Pancreas (tissue), 10 donors: ENCODE measurements around the gene SERPINF2. TPM values are rescaled to one million over a fixed set of nuclear protein-coding genes. Genes with fewer than 3 reads are reported as not detected.
A peak's percentile ranks its signal among the peaks of the same experiment; 100 is the strongest.

Source experiments
- ATAC-seq, 4 donors: fragments of 200-7000 bp; cut with Tn5 transposase; one replicate each; pipeline versions ENCODE4 v1.8.0 to v1.9.1; 2020; ENCODE audit warnings: mild to moderate bottlenecking in 4 of 4, moderate library complexity in 4 of 4
- DNase-seq, 6 donors: peaks; one replicate each; pipeline ENCODE4 v3.0.0-alpha.2; 2020
- FAIRE-seq: peaks from 2 replicates; lab custom pipeline; 2012; peaks lifted over from hg19 to GRCh38; lab: Jason Lieb, UNC
- H3K27ac ChIP-seq, 4 donors: fragments of 200-600 bp; sonication (generic); 1 replicate in 3 of 4; 2 replicates in 1 of 4; pipeline versions ENCODE4 v1.5.0 to v1.8.0; 2020
- H3K27me3 ChIP-seq, 4 donors: fragments of 200-600 bp; one replicate each; pipeline ENCODE4 v1.8.0; 2021
- H3K36me3 ChIP-seq, 3 donors: fragments of 200-600 bp; sonication (generic) in 1 of 3; one replicate each; pipeline versions ENCODE4 v1.5.0 to v1.8.0; 2020 to 2021
- H3K4me1 ChIP-seq, 3 donors: fragments of 200-600 bp; one replicate each; pipeline ENCODE4 v1.8.0; 2021
- H3K4me3 ChIP-seq, 4 donors: fragments of 200-600 bp; sonication (generic) in 2 of 4; one replicate each; pipeline versions ENCODE4 v1.5.0 to v1.8.0; 2020 to 2021
- H3K9me3 ChIP-seq, 4 donors: fragments of 200-600 bp; one replicate each; pipeline ENCODE4 v1.8.0; 2021
- CTCF ChIP-seq, 4 donors: fragments of 200-600 bp; sonication (generic) in 3 of 4; IDR thresholded peaks; one replicate each; pipeline versions ENCODE4 v1.5.0 to v1.8.0; 2021; ENCODE audit warnings: antibody characterized with exemption in 4 of 4
- WGBS, 2 donors: extraction: QIAGEN DNeasy Blood & Tissue Kit; methylation state at CpG; one replicate each; pipeline ENCODE4 v1.1.7; 2013; 5-methylcytosine and 5-hydroxymethylcytosine counted together
- intact Hi-C, 3 donors: fragments of 100-400 bp; cut with DNase I; formaldehyde crosslinking; loops; one replicate each; pipeline versions ENCODE4 v1.11.1 to v1.14.2; 2022
- polyA plus RNA-seq, 2 donors: library from polyadenylated mRNA; stranded (reverse); fragments of 200-250 nt; gene quantifications; one replicate each; pipeline ENCODE4 v1.2.3, GENCODE V29; 2013
- total RNA-seq, 6 donors: library from RNA; stranded (reverse); fragmentation: NEBNext Ultra II Directional in 4 of 6; extraction: Animal tissue kit (Norgen Biotek cat#: 25700) in 4 of 6; gene quantifications; one replicate each; pipeline versions ENCODE4 v1.2.1 to v1.2.4, GENCODE V29; 2021 to 2023
- donor health status: healthy with polysubstance abuse.
- donor health status: DM: no; HTN: no; CAD: no; lungs with moderate emphysema.
- donor health status: DM: no; HTN: no; CAD: no.
- donor health status: control.
- donor health status: control.
- donor health status: Bipolar disorder and iron deficiency.
- donor health status: DM: yes; HTN: yes; CAD: no.
- donor health status: DM: no; HTN: no; CAD: no.
- donor health status: DM: no; HTN: no; CAD: no.
- donor health status: DM: yes; HTN: yes; CAD: no.

Gene SERPINF2
- total and polyA plus RNA-seq, 8 donors, result 1.4 to 8.8 (median 3.9) TPM

- peak overlapping the region in 2 of 4 donors; percentile 78 to 83 for H3K4me3 ChIP-seq
- TF ChIP-seq CTCF (IDR thresholded peaks at IDR 0.05), result no peak
- intact Hi-C loops, result no loop called here
These were observed 29.4 kb upstream of the SERPINF2 start for GRCh38 chr17:1713160-1713877.

GRCh38 chr17:1713878-1714426 lies 28.7 kb upstream of the SERPINF2 start:
- no peak for FAIRE-seq
- no peaks in the 10 kb centered on the region for H3K27me3 ChIP-seq
- ATAC-seq, result no peak
- 4 to 6% methylated on average over 11 of the region's 11 CpGs for WGBS, 2 donors
- H3K4me1 ChIP-seq, result peaks cover 13 to 25% (median 17%) of the 10 kb centered on the region in 3 donors
- peak overlapping the region; percentile 41 to 88 (median 75) for H3K27ac ChIP-seq
- peak in 1 of 4 donors; percentile 16 for TF ChIP-seq CTCF (IDR thresholded peaks at IDR 0.05)
- peak overlapping the region in 3 of 4 donors; percentile 68 to 83 (median 78) for H3K4me3 ChIP-seq
- DNase-seq, result peak in 4 of 6 donors; percentile 62 to 69 (median 64)
- no peaks in the 10 kb centered on the region for H3K36me3 ChIP-seq
- no peaks in the 10 kb centered on the region for H3K9me3 ChIP-seq
- intact Hi-C loops, result no loop called here

More at GRCh38 chr17:1713160-1713877, 29.4 kb upstream of the SERPINF2 start:
- 61 to 66% methylated on average over 10 of the region's 10 CpGs for WGBS, 2 donors
- peaks cover 13 to 23% (median 16%) of the 10 kb centered on the region in 3 donors for H3K4me1 ChIP-seq
- H3K36me3 ChIP-seq, result no peaks in the 10 kb centered on the region
- H3K27me3 ChIP-seq, result no peaks in the 10 kb centered on the region
- no peak for FAIRE-seq
- H3K9me3 ChIP-seq, result no peaks in the 10 kb centered on the region
- H3K27ac ChIP-seq, result peak overlapping the region in 1 of 4 donors; percentile 70
- ATAC-seq, result no peak
- DNase-seq, result no peak

GRCh38 chr17:1714427-1714979 lies 28.2 kb upstream of the SERPINF2 start:
- DNase-seq, result peak; percentile 93 to 99 (median 97)
- no peak for FAIRE-seq
- intact Hi-C loops, result no loop called here
- no peaks in the 10 kb centered on the region for H3K9me3 ChIP-seq
- peaks cover 13 to 25% (median 17%) of the 10 kb centered on the region in 3 donors for H3K4me1 ChIP-seq
- no peaks in the 10 kb centered on the region for H3K27me3 ChIP-seq
- WGBS, 2 donors, result 0 to 1% methylated on average over 18 to 19 of the region's 19 CpGs
- peak overlapping the region in 3 of 4 donors; percentile 68 to 83 (median 78) for H3K4me3 ChIP-seq
- peak overlapping the region; percentile 80 to 96 (median 86) for H3K27ac ChIP-seq
- H3K36me3 ChIP-seq, result no peaks in the 10 kb centered on the region
- TF ChIP-seq CTCF (IDR thresholded peaks at IDR 0.05), result no peak
- ATAC-seq, result peak; percentile 33 to 52 (median 46)

- ATAC-seq, result peak; percentile 34 to 53 (median 51)
- H3K4me3 ChIP-seq, result peak overlapping the region; percentile 68 to 90 (median 80)
- H3K27me3 ChIP-seq, result no peaks in the 10 kb centered on the region
- no peak for TF ChIP-seq CTCF (IDR thresholded peaks at IDR 0.05)
- H3K9me3 ChIP-seq, result no peaks in the 10 kb centered on the region
- WGBS, 2 donors, result 1 to 4% methylated on average over 17 to 32 of the region's 32 CpGs
- DNase-seq, result peak; percentile 83 to 94 (median 89)
- peaks cover 13 to 25% (median 17%) of the 10 kb centered on the region in 3 donors for H3K4me1 ChIP-seq
- no peaks in the 10 kb centered on the region for H3K36me3 ChIP-seq
- H3K27ac ChIP-seq, result peak overlapping the region; percentile 80 to 96 (median 86)
- intact Hi-C loops, result no loop called here
- FAIRE-seq, result no peak
These were observed 27.5 kb upstream of the SERPINF2 start for GRCh38 chr17:1714980-1715802.
